Stomach (tissue), 9 donors: Measurements from ENCODE around the gene RGS6. TPM values are rescaled to one million over a fixed set of nuclear protein-coding genes. Genes with fewer than 3 reads are reported as not detected.

Experiments used
- DNase-seq, 2 donors: peaks; one replicate each; pipeline versions ENCODE4 v3.0.0 to v3.0.0-alpha.2; 2013 to 2019
- H3K27ac ChIP-seq, 5 donors: fragments of 200-600 bp in 4 of 5; sonication (generic) in 4 of 5; one replicate each; pipeline ENCODE4 v1.5.1; 2013 to 2019; ENCODE audit warnings: mild to moderate bottlenecking in 1 of 5, moderate library complexity in 1 of 5
- H3K27me3 ChIP-seq, 3 donors: fragments of 200-600 bp; sonication (generic); one replicate each; pipeline ENCODE4 v1.5.1; 2017 to 2019; ENCODE audit warnings: mixed run types in 1 of 3
- H3K36me3 ChIP-seq, 4 donors: fragments of 200-600 bp; sonication (generic); 1 replicate in 3 of 4; 2 replicates in 1 of 4; pipeline ENCODE4 v1.5.1; 2016 to 2019
- H3K4me1 ChIP-seq, 4 donors: fragments of 200-600 bp; sonication (generic); one replicate each; pipeline ENCODE4 v1.5.1; 2016 to 2019
- H3K4me3 ChIP-seq, 4 donors: fragments of 200-600 bp; sonication (generic) in 3 of 4; one replicate each; pipeline ENCODE4 v1.5.1; 2016 to 2019; ENCODE audit warnings: mild to moderate bottlenecking in 1 of 4
- H3K9me3 ChIP-seq, 4 donors: fragments of 200-600 bp; sonication (generic); one replicate each; pipeline ENCODE4 v1.5.1; 2016 to 2019
- CTCF ChIP-seq, 7 experiments: fragments of 450-650 bp in 4 of 7; fragments of 200-600 bp in 3 of 7; sonication (generic) in 3 of 7; IDR thresholded peaks; one replicate each; pipeline ENCODE4 v1.5.1; 2016 to 2019; ENCODE audit warnings: antibody characterized with exemption in 7 of 7, control low read depth in 2 of 7, mild to moderate bottlenecking in 1 of 7
- EP300 ChIP-seq: sonication (generic); formaldehyde crosslinking; IDR thresholded peaks from one replicate; pipeline ENCODE4 v1.6.1; 2017; ENCODE audit warnings: antibody characterized with exemption
- POLR2A ChIP-seq, 4 donors: fragments of 450-650 bp; IDR thresholded peaks; one replicate each; pipeline ENCODE4 v1.6.1; 2016; ENCODE audit warnings: antibody characterized with exemption in 4 of 4, control low read depth in 2 of 4, mild to moderate bottlenecking in 1 of 4, moderate library complexity in 1 of 4
- POLR2AphosphoS5 ChIP-seq, 3 donors: sonication (generic); formaldehyde crosslinking; IDR thresholded peaks; one replicate each; pipeline ENCODE4 v1.6.1; 2016; ENCODE audit warnings: antibody characterized with exemption in 3 of 3
- WGBS, 5 donors: extraction: QIAGEN DNeasy Blood & Tissue Kit in 3 of 5; methylation state at CpG; one replicate each; pipeline versions ENCODE4 v1.1.5 to v1.1.7; 2013 to 2018; 5-methylcytosine and 5-hydroxymethylcytosine counted together
- intact Hi-C: fragments of 100-400 bp; cut with DNase I; formaldehyde crosslinking; loops from one replicate; pipeline ENCODE4 v1.15.1; 2023; ENCODE audit warnings: low total_unique reads
- polyA plus RNA-seq, 3 donors: library from polyadenylated mRNA; stranded (reverse); fragments of 200-250 nt; gene quantifications; one replicate each; pipeline ENCODE4 v1.2.3, GENCODE V29; 2013
- total RNA-seq, 5 donors: library from RNA; depleted of rRNA; stranded (reverse); fragments of >200 nt; gene quantifications; one replicate each; pipeline versions ENCODE4 v1.1.0 to v1.2.3, GENCODE V29; 2014 to 2016
- donor health status: healthy with polysubstance abuse.
- donor health status: Bipolar disorder and iron deficiency.
- donor health status: healthy.

Gene RGS6
- total and polyA plus RNA-seq, 8 donors = 0.25 to 18.0 (median 0.92) TPM; not detected in 1

GRCh38 chr14:72591391-72591790, 659.2 kb downstream of the RGS6 start:
- 72 to 86% (median 75%) methylated on average over 4 of the region's 4 CpGs for WGBS, 5 donors
- Histone ChIP-seq H3K27ac (no peak overlapping the region), H3K36me3 (no peaks in the 10 kb centered on the region), H3K4me1 (no peaks in the 10 kb centered on the region), H3K9me3 (no peaks in the 10 kb centered on the region), H3K4me3 (no peak overlapping the region), H3K27me3 (no peaks in the 10 kb centered on the region)
- TF ChIP-seq CTCF (IDR thresholded peaks at IDR 0.05) (no peak), EP300 (no peak), POLR2A (IDR thresholded peaks at IDR 0.05) (no peak), POLR2AphosphoS5 (IDR thresholded peaks at IDR 0.05) (no peak)
- intact Hi-C loops = no loop called here
- DNase-seq = no peak

- TF ChIP-seq POLR2AphosphoS5 (IDR thresholded peaks at IDR 0.05) (no peak), POLR2A (IDR thresholded peaks at IDR 0.05) (no peak), EP300 (no peak), CTCF (IDR thresholded peaks at IDR 0.05) (no peak)
- DNase-seq = peak in 1 of 2 donors; percentile 31
- Histone ChIP-seq H3K27ac (no peak overlapping the region), H3K4me1 (no peaks in the 10 kb centered on the region), H3K4me3 (no peak overlapping the region), H3K27me3 (peaks cover 0 to 13% (median 0%) of the 10 kb centered on the region in 3 donors), H3K36me3 (no peaks in the 10 kb centered on the region), H3K9me3 (no peaks in the 10 kb centered on the region)
- intact Hi-C loops = no loop called here
- 64 to 83% (median 76%) methylated on average over 14 of the region's 14 CpGs for WGBS, 5 donors
These were observed 662.1 kb downstream of the RGS6 start for GRCh38 chr14:72594099-72594901.

- Histone ChIP-seq H3K36me3 (no peaks in the 10 kb centered on the region), H3K27me3 (peaks cover 0 to 20% (median 0%) of the 10 kb centered on the region in 3 donors), H3K27ac (no peak overlapping the region), H3K4me3 (no peak overlapping the region), H3K9me3 (no peaks in the 10 kb centered on the region), H3K4me1 (no peaks in the 10 kb centered on the region)
- WGBS, 5 donors = 84 to 92% (median 89%) methylated on average over 8 of the region's 8 CpGs
- DNase-seq = no peak
- TF ChIP-seq POLR2A (IDR thresholded peaks at IDR 0.05) (no peak), CTCF (IDR thresholded peaks at IDR 0.05) (no peak), EP300 (no peak), POLR2AphosphoS5 (IDR thresholded peaks at IDR 0.05) (no peak)
- intact Hi-C loops = no loop called here
These were observed 663.1 kb downstream of the RGS6 start for GRCh38 chr14:72595152-72595862.

- TF ChIP-seq POLR2A (IDR thresholded peaks at IDR 0.05) (no peak), EP300 (no peak), CTCF (IDR thresholded peaks at IDR 0.05) (no peak), POLR2AphosphoS5 (IDR thresholded peaks at IDR 0.05) (no peak)
- peaks cover 0 to 37% (median 0%) of the 10 kb centered on the region in 3 donors for H3K27me3 ChIP-seq
- H3K9me3 ChIP-seq = no peaks in the 10 kb centered on the region
- 48 to 76% (median 62%) methylated on average over 16 of the region's 16 CpGs for WGBS, 5 donors
- no peak overlapping the region for H3K4me3 ChIP-seq
- no peaks in the 10 kb centered on the region for H3K36me3 ChIP-seq
- no peak for DNase-seq
- H3K4me1 ChIP-seq = no peaks in the 10 kb centered on the region
- intact Hi-C loops = no loop called here
- no peak overlapping the region for H3K27ac ChIP-seq
These were observed 665.3 kb downstream of the RGS6 start for GRCh38 chr14:72597252-72598233.
